ENCODE results near the gene FSTL4. TPM values are rescaled to one million over a fixed set of nuclear protein-coding genes. Genes with fewer than 3 reads are reported as not detected.
A peak's percentile ranks its signal among the peaks of the same experiment; 100 is the strongest.

The FSTL4 gene
- total and polyA plus RNA-seq, 4 donors: 2.3 to 6.4 (median 5.5) TPM

DNA sequence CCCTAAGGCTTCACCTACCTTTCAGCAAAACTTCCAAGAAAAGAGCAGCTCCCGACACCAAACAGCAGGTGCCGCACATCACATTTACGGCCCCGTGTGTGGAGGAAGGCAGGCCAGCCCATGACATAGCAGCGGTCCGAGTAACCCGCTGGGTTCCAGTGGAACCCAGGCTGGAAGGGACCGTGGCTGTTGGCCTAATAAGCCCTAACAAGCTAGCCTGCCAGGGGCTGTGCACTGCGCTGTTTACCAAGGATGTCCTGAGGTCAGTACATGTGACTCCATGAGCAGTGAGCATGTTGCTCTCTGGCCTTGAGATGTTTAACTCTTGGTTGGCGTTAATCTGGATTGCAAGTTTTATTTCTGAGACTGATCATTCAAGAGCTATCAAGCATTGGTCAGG is 131.5 kb downstream of the FSTL4 start:
- Histone ChIP-seq H3K4me3 (ENCODE audit: low read depth, low read length) (no peak overlapping the region), H3K27me3 (ENCODE audit: control insufficient read depth, insufficient read depth, low read length) (no peaks in the 10 kb centered on the region), H3K36me3 (ENCODE audit: control insufficient read depth, insufficient read depth, low read length) (no peaks in the 10 kb centered on the region), H3K4me1 (ENCODE audit: control insufficient read depth, insufficient read depth, low read length) (peaks cover 17% of the 10 kb centered on the region), H3K27ac (ENCODE audit: low read depth, low read length) (no peak overlapping the region), H3K9me3 (ENCODE audit: control insufficient read depth, insufficient read depth, low read length) (no peaks in the 10 kb centered on the region)
- no peak for DNase-seq (ENCODE audit: low read depth in 4 of 6, low spot score in 6 of 6)
- 84% methylated on average over 10 of the region's 10 CpGs for WGBS (ENCODE audit: insufficient coverage)

DNA sequence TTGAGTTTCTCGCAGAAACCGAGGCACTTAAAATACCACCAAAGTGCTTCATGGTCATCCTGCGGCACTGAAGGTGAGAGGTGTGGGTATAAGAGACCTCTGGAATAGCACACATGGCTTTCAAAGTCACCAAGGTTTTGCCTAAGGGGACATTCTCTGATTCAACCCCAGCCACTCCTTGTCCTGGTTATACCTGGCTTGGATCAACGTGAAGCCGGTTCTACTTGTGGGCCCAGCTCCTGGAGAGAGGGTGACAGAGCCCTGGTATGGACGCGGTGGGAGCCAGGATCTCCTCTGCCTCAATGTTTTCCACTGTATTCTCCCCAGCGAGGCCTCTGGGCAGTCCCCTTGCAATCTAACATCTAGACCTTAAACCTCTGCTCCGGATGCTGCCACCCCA is 132.0 kb downstream of the FSTL4 start:
- no peak for DNase-seq (ENCODE audit: low read depth in 4 of 6, low spot score in 6 of 6)
- peaks cover 12% of the 10 kb centered on the region for H3K4me1 ChIP-seq (ENCODE audit: control insufficient read depth, insufficient read depth, low read length)
- H3K27me3 ChIP-seq (ENCODE audit: control insufficient read depth, insufficient read depth, low read length): no peaks in the 10 kb centered on the region
- H3K27ac ChIP-seq (ENCODE audit: low read depth, low read length): no peak overlapping the region
- 98% methylated on average over 5 of the region's 9 CpGs for WGBS (ENCODE audit: insufficient coverage)
- H3K36me3 ChIP-seq (ENCODE audit: control insufficient read depth, insufficient read depth, low read length): no peaks in the 10 kb centered on the region
- no peaks in the 10 kb centered on the region for H3K9me3 ChIP-seq (ENCODE audit: control insufficient read depth, insufficient read depth, low read length)
- no peak overlapping the region for H3K4me3 ChIP-seq (ENCODE audit: low read depth, low read length)

DNA sequence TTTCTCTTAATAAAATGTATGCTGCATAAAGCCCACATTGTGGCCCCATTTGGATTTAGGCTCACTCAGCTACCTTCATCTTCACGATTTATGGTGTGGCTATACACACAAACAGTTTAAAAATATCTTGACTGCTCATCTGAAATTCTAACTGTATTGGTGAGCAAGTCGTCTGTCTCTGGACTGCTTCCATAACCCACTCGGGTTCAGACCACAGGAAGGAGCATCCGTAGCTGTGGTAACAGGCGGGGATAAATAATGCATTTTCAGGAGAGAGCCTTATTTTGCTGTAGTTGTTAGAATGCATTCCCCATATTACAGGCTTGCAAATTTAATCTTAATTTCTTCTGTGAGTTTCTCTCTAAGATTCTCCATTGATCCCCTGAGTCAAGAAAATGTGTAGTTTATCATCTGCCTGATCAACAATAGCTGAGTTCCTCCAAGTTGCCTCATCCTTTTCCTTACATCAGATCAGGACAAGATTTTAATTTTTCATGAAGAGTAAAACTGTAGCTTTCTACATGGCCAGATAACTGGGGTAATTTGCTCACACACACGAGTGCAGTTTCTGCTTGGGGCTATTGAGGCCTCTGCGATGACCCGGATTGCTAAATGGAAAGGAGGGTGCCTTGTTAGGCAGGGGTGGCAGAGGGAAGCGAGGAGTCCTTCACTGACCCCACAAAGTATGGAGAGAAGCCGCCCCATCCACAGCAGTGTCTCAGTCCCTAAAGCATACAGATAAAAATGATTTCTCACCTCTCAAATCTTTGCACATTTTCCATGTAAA is 133.9 kb downstream of the FSTL4 start:
- 100% methylated on average over 4 of the region's 10 CpGs for WGBS (ENCODE audit: insufficient coverage)
- H3K4me3 ChIP-seq (ENCODE audit: low read depth, low read length): no peak overlapping the region

DNA sequence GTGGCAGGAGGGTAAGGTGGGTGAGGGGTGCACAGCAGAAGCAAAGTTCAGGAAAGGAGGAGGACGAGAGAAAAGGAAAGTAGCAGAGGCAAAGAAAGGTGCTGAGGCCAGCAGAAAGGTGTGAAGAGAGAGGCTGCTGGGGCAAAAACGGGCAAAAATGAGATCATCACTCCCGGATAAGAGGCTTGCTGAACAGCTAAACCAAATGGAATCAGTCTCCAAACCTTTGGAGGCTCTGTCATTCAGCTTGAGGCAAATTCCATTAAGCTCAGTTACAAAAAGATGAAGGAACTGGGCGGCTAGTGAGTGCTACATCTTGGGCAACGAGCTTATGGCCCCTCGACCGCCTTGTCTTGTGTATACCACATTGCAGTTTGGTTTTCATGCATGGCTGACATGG is 136.4 kb downstream of the FSTL4 start:
- WGBS (ENCODE audit: insufficient coverage): 84% methylated on average over 7 of the region's 7 CpGs
- DNase-seq (ENCODE audit: low read depth in 4 of 6, low spot score in 6 of 6): no peak

More for the DNA sequence above, 133.9 kb downstream of the FSTL4 start:
- Histone ChIP-seq H3K4me1 (ENCODE audit: control insufficient read depth, insufficient read depth, low read length) (peaks cover 12% of the 10 kb centered on the region), H3K36me3 (ENCODE audit: control insufficient read depth, insufficient read depth, low read length) (no peaks in the 10 kb centered on the region), H3K9me3 (ENCODE audit: control insufficient read depth, insufficient read depth, low read length) (no peaks in the 10 kb centered on the region), H3K27ac (ENCODE audit: low read depth, low read length) (no peak overlapping the region), H3K27me3 (ENCODE audit: control insufficient read depth, insufficient read depth, low read length) (peaks cover 3% of the 10 kb centered on the region)
- peak in 1 of 6 donors; percentile 68 for DNase-seq (ENCODE audit: low read depth in 4 of 6, low spot score in 6 of 6)

DNA sequence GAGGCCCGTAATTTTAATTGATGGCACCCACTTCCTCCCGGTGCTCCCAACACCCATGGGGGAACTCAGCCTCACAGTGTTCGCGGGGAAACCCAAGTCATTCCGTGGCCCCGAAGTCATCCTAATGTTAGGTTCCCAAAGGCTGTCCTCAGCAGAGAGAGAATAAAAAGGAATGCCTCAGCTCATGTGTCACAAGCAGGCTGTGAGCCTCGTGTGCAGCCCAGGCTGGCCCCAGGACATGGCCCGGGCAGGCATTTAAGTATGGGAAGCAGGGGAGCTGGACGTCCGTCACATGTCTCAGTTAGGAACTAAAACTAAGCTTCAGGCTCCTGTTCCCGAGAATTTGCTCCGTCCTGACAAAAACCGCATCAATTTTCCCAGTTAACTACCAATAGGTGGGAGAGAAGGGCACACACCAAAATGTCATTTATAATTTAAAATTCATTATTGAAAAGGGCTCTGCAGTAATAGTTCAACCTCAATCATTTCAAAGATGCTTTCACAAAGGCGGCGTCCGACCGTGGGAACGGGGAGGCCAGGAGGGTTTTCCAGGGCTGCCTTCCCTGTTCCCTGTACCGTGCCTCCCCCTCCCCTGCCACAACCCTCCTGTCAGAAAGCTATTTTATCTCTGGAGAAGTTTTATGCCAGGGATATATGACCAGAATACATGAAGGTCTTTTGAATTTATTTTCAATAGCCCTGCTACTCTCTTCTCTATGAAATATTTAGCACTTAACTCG is 137.3 kb downstream of the FSTL4 start:
- no peak overlapping the region for H3K4me3 ChIP-seq (ENCODE audit: low read depth, low read length)
- peaks cover 3% of the 10 kb centered on the region for H3K27me3 ChIP-seq (ENCODE audit: control insufficient read depth, insufficient read depth, low read length)
- H3K9me3 ChIP-seq (ENCODE audit: control insufficient read depth, insufficient read depth, low read length): no peaks in the 10 kb centered on the region
- WGBS (ENCODE audit: insufficient coverage): 66% methylated on average over 8 of the region's 20 CpGs
- no peaks in the 10 kb centered on the region for H3K36me3 ChIP-seq (ENCODE audit: control insufficient read depth, insufficient read depth, low read length)
- H3K4me1 ChIP-seq (ENCODE audit: control insufficient read depth, insufficient read depth, low read length): peaks cover 8% of the 10 kb centered on the region
- peak in 1 of 6 donors; percentile 28 for DNase-seq (ENCODE audit: low read depth in 4 of 6, low spot score in 6 of 6)
- H3K27ac ChIP-seq (ENCODE audit: low read depth, low read length): no peak overlapping the region

More for the DNA sequence above, 136.4 kb downstream of the FSTL4 start:
- peaks cover 11% of the 10 kb centered on the region for H3K4me1 ChIP-seq (ENCODE audit: control insufficient read depth, insufficient read depth, low read length)
- no peak overlapping the region for H3K27ac ChIP-seq (ENCODE audit: low read depth, low read length)
- no peaks in the 10 kb centered on the region for H3K9me3 ChIP-seq (ENCODE audit: control insufficient read depth, insufficient read depth, low read length)
- H3K4me3 ChIP-seq (ENCODE audit: low read depth, low read length): no peak overlapping the region
- no peaks in the 10 kb centered on the region for H3K36me3 ChIP-seq (ENCODE audit: control insufficient read depth, insufficient read depth, low read length)
- H3K27me3 ChIP-seq (ENCODE audit: control insufficient read depth, insufficient read depth, low read length): peaks cover 3% of the 10 kb centered on the region

DNA sequence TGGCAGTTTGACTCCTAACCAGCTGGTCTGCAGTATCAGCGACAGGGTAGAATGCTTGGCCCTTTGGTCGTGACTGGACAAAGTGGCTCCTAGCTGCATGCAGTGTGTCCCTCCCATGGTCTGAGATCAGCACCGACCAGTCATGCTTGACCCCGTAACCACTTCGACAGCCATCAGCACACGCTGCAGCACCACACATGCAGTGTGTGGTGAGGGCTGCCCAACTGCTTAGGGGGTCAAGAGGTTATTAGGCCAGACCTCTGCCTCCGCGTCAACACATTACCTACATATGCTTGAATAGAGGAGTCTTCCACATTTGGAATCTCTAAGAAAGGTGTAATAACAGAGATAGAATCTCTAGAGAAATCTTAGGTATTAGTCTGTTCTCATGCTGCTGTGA is 139.1 kb downstream of the FSTL4 start:
- no peaks in the 10 kb centered on the region for H3K9me3 ChIP-seq (ENCODE audit: control insufficient read depth, insufficient read depth, low read length)
- no peaks in the 10 kb centered on the region for H3K36me3 ChIP-seq (ENCODE audit: control insufficient read depth, insufficient read depth, low read length)
- peaks cover 3% of the 10 kb centered on the region for H3K27me3 ChIP-seq (ENCODE audit: control insufficient read depth, insufficient read depth, low read length)
- H3K27ac ChIP-seq (ENCODE audit: low read depth, low read length): no peak overlapping the region
- peaks cover 14% of the 10 kb centered on the region for H3K4me1 ChIP-seq (ENCODE audit: control insufficient read depth, insufficient read depth, low read length)
- H3K4me3 ChIP-seq (ENCODE audit: low read depth, low read length): no peak overlapping the region
- WGBS (ENCODE audit: insufficient coverage): 85% methylated on average over 6 of the region's 8 CpGs
- no peak for DNase-seq (ENCODE audit: low read depth in 4 of 6, low spot score in 6 of 6)

DNA sequence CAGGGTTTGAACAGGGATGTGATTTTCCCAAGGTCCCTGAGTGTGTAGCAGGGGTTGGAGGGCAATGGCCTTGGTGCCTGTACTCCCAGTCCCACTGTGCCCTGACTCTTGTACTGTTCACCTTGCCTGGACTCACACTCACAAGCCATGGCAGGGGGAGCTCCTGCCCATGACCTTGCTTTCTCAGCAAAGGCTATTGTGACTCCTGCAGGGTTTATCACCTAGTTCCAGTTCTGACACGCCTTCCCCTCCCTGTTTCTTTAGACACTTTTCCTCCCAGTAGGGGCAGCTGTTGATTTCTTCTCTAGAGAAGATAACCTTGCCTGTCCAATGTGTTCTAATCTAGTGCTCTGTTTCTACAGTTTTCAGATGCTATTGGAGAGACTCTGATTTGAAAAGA is 139.5 kb downstream of the FSTL4 start:
- 67% methylated on average over 1 of the region's 1 CpG for WGBS (ENCODE audit: insufficient coverage)
- DNase-seq (ENCODE audit: low read depth in 4 of 6, low spot score in 6 of 6): no peak
- no peaks in the 10 kb centered on the region for H3K9me3 ChIP-seq (ENCODE audit: control insufficient read depth, insufficient read depth, low read length)
- H3K36me3 ChIP-seq (ENCODE audit: control insufficient read depth, insufficient read depth, low read length): no peaks in the 10 kb centered on the region
- peaks cover 3% of the 10 kb centered on the region for H3K27me3 ChIP-seq (ENCODE audit: control insufficient read depth, insufficient read depth, low read length)
- no peak overlapping the region for H3K4me3 ChIP-seq (ENCODE audit: low read depth, low read length)
- H3K27ac ChIP-seq (ENCODE audit: low read depth, low read length): no peak overlapping the region
- H3K4me1 ChIP-seq (ENCODE audit: control insufficient read depth, insufficient read depth, low read length): peaks cover 18% of the 10 kb centered on the region

DNA sequence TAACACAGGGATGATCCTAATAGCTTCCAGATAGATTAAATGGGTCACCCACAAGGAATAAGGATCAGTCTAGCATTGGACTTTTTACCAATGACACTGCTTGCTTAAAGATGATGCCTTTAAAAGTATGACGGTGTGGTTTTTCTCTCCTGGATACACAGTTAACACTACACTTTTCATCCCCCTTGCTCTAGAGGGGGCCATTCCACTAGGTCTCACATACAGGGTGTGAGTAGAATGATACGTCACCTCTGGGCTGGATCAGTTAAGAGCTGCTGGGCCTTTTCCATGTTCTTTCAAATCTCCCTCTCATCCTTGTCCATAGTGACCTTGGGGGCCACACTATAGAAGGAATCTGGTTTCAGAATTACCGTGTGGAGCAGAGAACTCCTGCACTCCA is 140.6 kb downstream of the FSTL4 start:
- Histone ChIP-seq H3K4me1 (ENCODE audit: control insufficient read depth, insufficient read depth, low read length) (peaks cover 24% of the 10 kb centered on the region), H3K9me3 (ENCODE audit: control insufficient read depth, insufficient read depth, low read length) (no peaks in the 10 kb centered on the region), H3K27me3 (ENCODE audit: control insufficient read depth, insufficient read depth, low read length) (peaks cover 3% of the 10 kb centered on the region), H3K4me3 (ENCODE audit: low read depth, low read length) (no peak overlapping the region), H3K27ac (ENCODE audit: low read depth, low read length) (no peak overlapping the region), H3K36me3 (ENCODE audit: control insufficient read depth, insufficient read depth, low read length) (no peaks in the 10 kb centered on the region)
- whole genome bisulfite sequencing (ENCODE audit: insufficient coverage): no CpG with 5 or more reads among the region's 3 CpGs
- no peak for DNase-seq (ENCODE audit: low read depth in 4 of 6, low spot score in 6 of 6)

DNA sequence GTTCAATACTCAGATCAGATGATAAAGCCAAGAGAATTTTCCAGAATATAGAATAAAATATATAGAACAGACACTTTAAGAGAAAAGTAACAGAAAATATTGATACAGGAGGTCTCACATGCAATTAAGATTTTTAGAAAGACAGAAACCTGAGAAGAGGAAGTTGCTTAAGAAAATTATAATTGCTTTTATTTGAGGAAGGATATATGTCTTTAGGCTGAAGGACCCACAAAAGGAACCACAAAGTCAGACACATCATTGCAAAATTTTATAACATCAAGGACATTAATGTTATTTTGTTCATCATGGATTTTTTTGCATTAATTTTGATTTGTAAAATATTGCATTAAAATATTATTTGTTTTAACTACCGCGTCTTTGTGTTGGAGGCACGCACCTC is 141.5 kb downstream of the FSTL4 start:
- no peak overlapping the region for H3K4me3 ChIP-seq (ENCODE audit: low read depth, low read length)
- no peaks in the 10 kb centered on the region for H3K36me3 ChIP-seq (ENCODE audit: control insufficient read depth, insufficient read depth, low read length)
- WGBS (ENCODE audit: insufficient coverage): no CpG with 5 or more reads among the region's 3 CpGs
- no peak overlapping the region for H3K27ac ChIP-seq (ENCODE audit: low read depth, low read length)
- peaks cover 24% of the 10 kb centered on the region for H3K4me1 ChIP-seq (ENCODE audit: control insufficient read depth, insufficient read depth, low read length)
- no peaks in the 10 kb centered on the region for H3K9me3 ChIP-seq (ENCODE audit: control insufficient read depth, insufficient read depth, low read length)
- no peak for DNase-seq (ENCODE audit: low read depth in 4 of 6, low spot score in 6 of 6)
- peaks cover 3% of the 10 kb centered on the region for H3K27me3 ChIP-seq (ENCODE audit: control insufficient read depth, insufficient read depth, low read length)

DNA sequence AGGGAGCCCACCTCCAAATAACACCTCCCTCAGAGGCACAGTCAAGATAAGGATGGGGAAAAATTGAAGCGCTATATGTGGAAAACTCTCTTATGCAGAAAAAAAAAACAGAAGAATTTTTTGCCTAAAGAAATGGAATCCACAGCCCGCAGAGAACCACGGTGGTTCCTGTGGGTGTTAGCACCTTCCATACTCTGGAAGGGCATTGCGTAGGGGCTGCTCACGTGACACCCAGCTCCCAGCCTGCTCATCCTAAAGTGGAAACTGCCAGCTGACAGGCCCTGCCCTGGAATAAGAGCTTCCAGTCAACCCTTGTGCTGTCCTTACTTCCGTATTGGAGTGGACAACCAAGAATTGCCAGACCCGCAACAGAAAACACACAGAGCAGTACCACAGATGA is 142.5 kb downstream of the FSTL4 start:
- H3K27me3 ChIP-seq (ENCODE audit: control insufficient read depth, insufficient read depth, low read length): peaks cover under 1% of the 10 kb centered on the region
- H3K36me3 ChIP-seq (ENCODE audit: control insufficient read depth, insufficient read depth, low read length): no peaks in the 10 kb centered on the region
- H3K4me1 ChIP-seq (ENCODE audit: control insufficient read depth, insufficient read depth, low read length): peaks cover 22% of the 10 kb centered on the region
- H3K4me3 ChIP-seq (ENCODE audit: low read depth, low read length): no peak overlapping the region
- H3K9me3 ChIP-seq (ENCODE audit: control insufficient read depth, insufficient read depth, low read length): no peaks in the 10 kb centered on the region
- WGBS (ENCODE audit: insufficient coverage): 96% methylated on average over 7 of the region's 7 CpGs
- H3K27ac ChIP-seq (ENCODE audit: low read depth, low read length): no peak overlapping the region
- no peak for DNase-seq (ENCODE audit: low read depth in 4 of 6, low spot score in 6 of 6)
